Measurements from ENCODE around the gene ISG20L2.

ISG20L2 gene

GRCh38 chr1:156751757-156752481, 23.4 kb upstream of the ISG20L2 start:
- peak overlapping the region; percentile 84 for H3K4me3 ChIP-seq (ENCODE audit: low read length)
- no peak for TF ChIP-seq CTCF (IDR thresholded peaks at IDR 0.05; ENCODE audit: insufficient read depth, low read depth, low read length, missing control alignments)
- DNase-seq (ENCODE audit: low read depth) = peak; percentile 98

GRCh38 chr1:156751451-156751756, 22.8 kb upstream of the ISG20L2 start, which contains the start of gene HDGF:
HDGF (minus strand) TSS chr1:156751675; CDS start chr1:156751429, 246 bp downstream.
- TF ChIP-seq CTCF (IDR thresholded peaks at IDR 0.05; ENCODE audit: insufficient read depth, low read depth, low read length, missing control alignments) = no peak
- H3K4me3 ChIP-seq (ENCODE audit: low read length) = peak within 1 kb of the TSS; percentile 84
- no peak for DNase-seq (ENCODE audit: low read depth)

GRCh38 chr1:156750711-156751450, 22.3 kb upstream of the ISG20L2 start:
- peak overlapping the region; percentile 84 for H3K4me3 ChIP-seq (ENCODE audit: low read length)
- TF ChIP-seq CTCF (IDR thresholded peaks at IDR 0.05; ENCODE audit: insufficient read depth, low read depth, low read length, missing control alignments) = no peak
- peak; percentile 42 for DNase-seq (ENCODE audit: low read depth)

GRCh38 chr1:156750191-156750672, 21.7 kb upstream of the ISG20L2 start:
- peak; percentile 89 for DNase-seq (ENCODE audit: low read depth)
- TF ChIP-seq CTCF (IDR thresholded peaks at IDR 0.05; ENCODE audit: insufficient read depth, low read depth, low read length, missing control alignments) = no peak

GRCh38 chr1:156749419-156750118, 21.0 kb upstream of the ISG20L2 start:
- no peak for TF ChIP-seq CTCF (IDR thresholded peaks at IDR 0.05; ENCODE audit: insufficient read depth, low read depth, low read length, missing control alignments)
- peak overlapping the region; percentile 84 for H3K4me3 ChIP-seq (ENCODE audit: low read length)
- no peak for DNase-seq (ENCODE audit: low read depth)

More at GRCh38 chr1:156750191-156750672, 21.7 kb upstream of the ISG20L2 start:
- peak overlapping the region; percentile 84 for H3K4me3 ChIP-seq (ENCODE audit: low read length)

GRCh38 chr1:156748670-156749418, 20.3 kb upstream of the ISG20L2 start:
- H3K4me3 ChIP-seq (ENCODE audit: low read length) = peak overlapping the region; percentile 84
- no peak for TF ChIP-seq CTCF (IDR thresholded peaks at IDR 0.05; ENCODE audit: insufficient read depth, low read depth, low read length, missing control alignments)
- peak; percentile 85 for DNase-seq (ENCODE audit: low read depth)
